Stimulated activated CD4-positive, alpha-beta T cell treated with anti-CD3 and anti-CD28 coated beads, Interleukin-1b, Interleukin-23, amount 100 ng/mL, for 4 hours (primary cell): Measurements from ENCODE around the gene ADARB2.

Source experiments
- DNase-seq, 2 donors: peaks; one replicate each; pipeline ENCODE4 v3.0.0-alpha.2; 2020; ENCODE audit warnings: low read depth in 2 of 2

The ADARB2 gene

DNA sequence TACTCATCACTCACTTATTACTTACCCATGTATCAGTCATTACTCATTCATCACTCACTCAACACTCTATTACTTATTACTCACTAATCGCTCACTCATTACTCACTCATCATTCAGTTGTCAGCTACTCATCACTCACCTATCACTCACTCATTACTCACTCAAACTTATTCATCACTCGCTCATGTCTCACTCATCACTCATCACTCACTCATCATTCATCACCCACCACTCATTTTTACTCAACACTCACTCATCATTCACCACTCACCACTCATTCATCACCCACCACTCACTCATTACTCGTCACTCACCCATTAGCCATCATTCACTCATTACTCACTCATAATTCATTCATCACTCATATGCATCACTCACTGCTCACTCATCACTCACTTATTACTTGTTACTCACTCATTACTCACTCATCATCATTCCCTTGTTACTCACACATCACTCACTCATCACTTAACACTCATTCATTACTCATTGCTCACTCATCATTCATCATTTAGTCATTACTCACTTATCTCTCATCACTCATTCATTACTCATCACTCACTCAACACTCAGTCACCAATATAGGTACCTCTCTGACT, 237.9 kb downstream of the ADARB2 start:
- DNase-seq = no peak

DNA sequence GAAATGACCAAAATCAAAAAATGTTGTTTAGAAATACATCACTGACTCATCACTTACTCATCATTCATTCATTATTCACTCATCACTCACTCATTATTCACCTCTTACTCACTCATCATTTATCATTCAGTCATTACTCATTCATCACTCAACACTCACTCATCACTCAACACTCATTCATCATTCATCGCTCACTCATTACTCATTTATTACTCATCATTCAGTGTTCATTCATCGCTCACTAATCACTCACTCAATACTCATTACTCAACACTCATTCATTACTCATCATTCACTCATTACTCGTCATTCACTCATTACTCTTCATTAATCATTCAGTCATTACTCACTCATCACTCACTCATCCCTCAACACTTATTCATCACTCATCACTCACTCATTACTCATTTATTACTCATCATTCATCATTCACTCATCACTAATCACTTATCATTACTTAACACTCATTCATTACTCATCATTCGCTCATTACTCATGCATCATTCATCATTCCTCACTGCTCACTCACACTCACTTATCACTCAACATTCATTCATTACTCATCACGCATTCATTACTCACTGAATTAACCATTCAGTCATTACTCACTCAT, 238.5 kb downstream of the ADARB2 start:
- DNase-seq = no peak

DNA sequence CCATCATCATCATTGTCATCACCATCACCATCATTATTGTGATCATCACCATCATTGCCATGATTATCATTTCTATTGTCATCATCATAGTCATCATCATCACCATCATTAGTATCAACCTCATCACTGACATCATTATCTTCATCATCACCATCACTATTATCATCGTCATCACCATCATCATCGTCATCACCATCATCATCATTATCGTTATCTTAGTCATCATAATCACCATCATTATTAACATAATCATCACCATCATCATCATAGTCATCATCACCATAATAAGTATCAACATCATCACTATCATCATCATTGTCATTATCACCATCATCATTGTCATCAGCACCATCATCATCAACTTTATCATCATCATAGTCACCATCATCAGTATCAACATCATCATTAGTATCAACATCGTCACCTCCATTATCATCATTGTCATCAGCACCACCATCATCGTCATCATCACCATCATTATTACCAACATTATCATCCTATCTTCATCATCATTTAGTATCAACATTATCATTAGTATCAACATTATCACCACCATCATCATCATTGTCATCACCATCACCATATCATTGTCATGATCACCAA, 241.3 kb downstream of the ADARB2 start:
- DNase-seq = no peak

DNA sequence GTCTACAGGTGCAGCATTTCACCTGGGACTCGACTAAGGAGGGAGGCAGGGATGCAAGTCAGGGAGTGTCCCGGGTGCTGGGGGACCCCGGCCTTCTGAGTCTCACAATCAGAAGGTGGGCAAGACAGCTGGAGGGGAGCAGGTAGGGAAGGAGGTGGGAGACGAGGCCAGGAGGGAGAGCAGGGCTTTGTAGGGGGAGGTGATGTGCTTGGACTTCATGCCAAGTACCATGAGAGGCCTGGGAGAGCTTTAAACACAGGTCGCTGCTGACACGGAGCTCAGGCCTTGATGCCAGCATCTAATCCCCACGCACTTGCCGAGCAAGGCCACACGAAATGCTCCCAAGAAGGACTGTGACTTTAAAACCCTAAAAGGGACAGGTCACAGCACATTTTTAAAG, 244.7 kb downstream of the ADARB2 start:
- DNase-seq = no peak

DNA sequence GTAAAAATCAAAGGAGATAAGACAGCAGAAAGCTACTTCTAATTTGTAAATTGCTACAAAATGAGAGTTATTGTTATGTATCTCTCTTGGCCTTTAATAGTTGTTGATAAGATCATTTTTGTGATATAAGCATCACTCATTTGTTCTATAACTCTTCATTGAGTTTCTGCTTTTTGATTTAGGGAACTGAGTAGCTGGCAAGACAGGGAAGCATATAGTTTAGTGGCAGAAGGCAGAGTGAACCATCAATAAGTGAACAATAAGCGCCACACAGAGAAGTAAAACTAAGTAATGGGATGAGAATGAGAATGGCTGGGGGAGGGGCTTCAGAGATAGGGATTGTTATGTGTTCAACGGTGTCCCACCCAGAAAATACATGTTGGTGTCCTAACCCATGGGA, 245.4 kb downstream of the ADARB2 start:
- DNase-seq = no peak

DNA sequence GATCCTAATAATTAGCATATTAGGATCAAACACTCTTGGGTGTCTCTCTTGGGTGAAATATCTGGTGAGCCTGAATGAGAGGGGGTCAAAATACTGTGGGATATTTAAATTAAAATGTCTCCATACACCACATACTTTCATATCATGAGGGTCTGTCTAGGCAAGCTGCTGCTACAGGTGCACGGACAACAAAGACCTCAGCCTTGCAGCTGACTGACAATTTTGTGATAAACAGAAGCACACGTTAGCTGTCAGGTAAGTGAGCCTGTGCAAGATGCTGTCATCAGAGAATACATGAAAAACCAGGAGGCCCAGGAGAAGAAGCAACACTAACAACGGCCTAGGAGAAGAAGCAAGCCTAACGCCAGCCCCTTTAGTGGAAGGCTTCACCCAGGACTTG, 247.5 kb downstream of the ADARB2 start:
- no peak for DNase-seq

DNA sequence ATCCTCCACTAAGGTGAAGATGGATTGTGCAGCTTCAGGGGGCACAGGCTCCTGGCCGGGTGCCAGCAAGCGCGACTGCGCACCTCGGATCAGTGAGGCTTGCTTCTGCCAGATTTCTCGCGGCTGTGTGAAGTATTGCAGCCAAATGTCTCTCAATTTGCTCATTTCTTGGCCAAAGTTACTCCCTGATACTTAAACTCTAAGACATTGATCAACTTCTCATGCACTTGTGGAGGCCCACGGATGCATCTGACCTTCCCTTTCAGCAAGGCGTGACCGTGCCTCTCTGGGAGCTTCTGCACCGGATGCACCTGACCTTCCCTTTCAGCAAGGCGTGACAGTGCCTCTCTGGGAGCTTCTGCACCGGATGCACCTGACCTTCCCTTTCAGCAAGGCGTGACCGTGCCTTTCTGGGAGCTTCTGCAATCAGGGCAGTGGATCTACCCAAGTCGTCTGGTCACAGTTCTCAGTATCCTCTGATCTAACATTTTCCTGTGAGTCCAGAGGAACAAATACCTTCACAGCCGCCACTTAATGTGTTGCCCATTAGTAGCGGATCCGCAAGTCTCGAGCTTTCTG, 248.3 kb downstream of the ADARB2 start:
- no peak for DNase-seq

DNA sequence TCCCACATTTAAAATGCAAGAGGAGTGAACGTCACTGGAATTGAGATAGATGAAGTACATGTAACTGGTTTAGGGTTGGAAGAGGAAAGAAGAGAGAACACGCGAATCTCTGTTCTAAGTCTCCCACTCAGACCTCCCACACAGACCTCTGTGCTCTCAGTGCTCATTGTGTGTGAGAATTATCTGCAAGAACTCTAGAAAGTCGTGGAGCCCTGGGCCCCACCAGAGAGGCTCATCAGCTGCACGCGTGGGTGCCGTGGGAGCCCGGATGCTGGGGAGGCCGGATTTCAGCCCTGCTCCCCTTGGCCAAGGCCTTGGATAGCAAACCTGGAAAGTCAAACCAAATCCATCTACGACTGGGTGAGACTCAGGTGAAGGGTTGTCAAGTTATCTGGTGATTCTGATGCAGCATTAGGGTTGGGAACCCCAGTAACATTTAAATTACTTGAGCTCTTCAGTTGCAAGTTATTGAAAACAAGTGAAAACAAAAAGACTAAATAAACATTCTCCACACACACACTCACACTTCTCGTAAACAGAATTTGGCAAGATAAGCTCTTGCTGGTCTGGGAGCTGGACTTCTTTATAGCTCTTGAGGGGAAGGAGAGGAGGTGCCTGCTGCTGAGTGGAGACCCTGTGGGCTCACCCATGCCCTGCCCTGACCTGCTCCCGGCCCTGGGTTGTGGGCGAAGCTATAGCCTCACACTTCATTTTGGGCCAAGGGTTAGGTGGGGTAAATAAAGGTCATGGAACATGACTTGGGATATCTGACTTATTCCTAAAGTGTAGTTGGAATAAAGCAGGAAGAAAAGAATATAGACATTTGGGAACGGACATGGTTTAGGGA, 250.3 kb downstream of the ADARB2 start:
- DNase-seq = no peak

DNA sequence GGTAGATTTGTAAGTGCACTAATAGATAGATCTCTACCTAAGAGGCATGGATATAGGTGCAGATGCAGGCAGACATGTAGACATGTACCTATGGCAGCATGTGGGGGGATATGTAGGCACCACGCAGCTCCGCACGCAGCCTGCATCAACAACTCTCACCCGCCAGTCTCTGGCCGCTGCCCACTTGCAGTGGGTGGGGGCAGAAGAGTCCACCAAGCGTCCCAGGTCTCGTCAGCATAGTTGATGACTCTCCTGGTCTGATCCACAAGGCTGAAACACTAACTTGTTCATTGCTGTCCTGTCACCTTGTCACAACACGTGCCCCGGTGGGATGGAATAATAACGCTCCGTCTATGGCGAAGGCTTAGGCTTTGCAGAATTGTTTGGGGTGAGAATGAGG, 252.0 kb downstream of the ADARB2 start:
- DNase-seq = no peak

DNA sequence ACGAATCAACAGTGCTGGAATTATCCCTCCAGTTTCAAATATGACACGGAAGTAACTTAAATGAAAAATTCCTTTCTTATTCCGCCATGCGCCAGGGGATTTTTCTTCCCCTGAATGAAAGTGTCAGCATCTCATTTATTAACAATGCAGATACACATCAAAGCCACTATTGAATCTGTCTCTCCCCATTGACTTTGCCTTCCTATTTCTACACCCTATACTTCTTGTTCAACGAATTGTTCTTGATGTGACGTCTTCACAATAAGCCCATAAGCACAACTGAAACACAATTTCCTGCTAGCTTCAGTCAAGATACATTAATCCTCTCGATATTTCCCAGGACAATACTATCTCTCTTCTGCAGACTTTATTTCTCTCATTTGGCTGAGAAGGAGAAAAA, 253.5 kb downstream of the ADARB2 start:
- DNase-seq = no peak

DNA sequence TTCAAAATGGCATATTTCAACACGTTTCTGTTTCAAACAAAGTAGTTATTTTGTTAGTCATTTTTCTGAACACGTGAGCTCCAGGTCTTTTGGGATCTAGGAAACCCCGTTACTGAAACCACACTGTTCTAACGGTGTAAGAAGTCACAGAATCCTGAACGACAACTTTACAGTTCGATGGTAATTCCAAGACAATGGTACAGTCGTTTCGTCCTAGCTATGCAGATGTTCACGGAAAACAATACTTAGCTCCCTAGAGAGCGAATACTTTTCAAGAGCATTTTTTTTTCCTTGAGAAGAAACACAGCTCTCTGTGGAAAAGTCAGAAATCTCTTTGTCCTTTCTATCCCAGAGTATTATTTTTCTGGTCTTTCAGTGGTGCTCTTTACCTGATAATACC, 254.1 kb downstream of the ADARB2 start:
- no peak for DNase-seq

DNA sequence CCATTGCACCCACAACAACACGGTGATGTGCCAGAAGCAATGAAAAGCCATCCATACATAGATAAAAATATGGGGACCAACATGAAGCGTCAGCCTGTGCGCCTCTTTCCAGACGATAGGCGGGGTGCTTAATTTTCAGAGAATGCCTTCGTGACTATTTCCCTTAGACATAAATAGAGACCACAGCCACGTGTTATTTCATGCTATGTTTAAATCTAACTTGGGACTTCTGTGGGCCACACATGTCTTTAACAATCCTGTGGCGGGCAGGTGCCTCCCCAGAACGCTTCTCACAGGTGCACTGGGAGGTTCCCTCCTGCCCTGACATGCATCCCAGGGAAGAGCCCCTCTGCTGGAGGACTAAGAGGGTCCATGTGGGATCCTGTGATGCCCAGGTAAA, 259.7 kb downstream of the ADARB2 start:
- DNase-seq = no peak

DNA sequence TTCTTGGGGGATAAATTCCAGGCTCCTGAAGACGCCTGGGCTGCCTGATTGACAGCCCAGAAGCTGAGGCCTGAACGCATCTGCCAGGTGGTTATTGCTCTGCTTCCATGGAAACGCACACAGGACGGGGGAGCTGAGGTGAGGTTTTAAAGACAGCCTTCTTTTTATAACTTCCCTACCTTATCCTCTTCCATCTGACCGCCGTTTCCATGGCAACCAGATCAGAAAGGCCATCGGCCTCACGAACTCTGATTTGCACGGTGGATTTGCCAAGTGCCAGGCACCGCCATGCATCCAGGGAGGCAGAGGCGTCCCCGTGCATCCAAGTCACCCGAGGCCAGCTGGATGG, 260.9 kb downstream of the ADARB2 start:
- no peak for DNase-seq

DNA sequence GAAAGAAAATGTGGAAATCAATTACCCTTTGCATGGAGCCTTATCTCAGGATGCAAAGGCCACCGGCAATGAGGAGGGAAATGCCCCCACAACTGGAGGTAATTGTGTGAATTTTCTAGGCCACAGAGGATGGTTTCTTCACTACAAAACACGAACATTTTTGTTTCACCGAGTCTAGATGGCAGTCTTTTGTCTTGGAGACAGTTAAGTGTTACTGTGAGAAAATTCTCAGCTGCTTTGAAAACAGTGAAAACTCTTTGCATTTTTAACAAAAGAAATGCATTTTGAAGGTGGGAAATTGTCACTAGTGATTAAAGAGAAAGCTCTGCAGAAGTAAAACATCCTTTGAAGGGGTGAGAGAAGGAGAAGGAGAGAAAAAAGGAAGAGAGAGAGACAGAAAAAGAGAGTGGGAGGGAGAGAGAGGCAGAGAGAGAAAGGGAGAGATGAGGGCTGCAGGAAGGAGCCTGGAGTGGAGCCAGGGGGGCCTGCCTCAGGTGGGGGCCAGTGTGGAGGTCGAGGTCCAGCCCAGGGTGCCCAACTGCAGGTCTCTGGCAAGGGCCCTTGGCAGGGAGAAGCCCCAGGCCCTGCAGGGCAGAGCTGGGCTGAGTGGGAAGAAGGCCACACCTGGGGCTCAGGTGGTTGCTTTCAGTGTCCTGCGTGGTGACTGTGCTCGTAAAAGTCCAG, 261.4 kb downstream of the ADARB2 start:
- no peak for DNase-seq

DNA sequence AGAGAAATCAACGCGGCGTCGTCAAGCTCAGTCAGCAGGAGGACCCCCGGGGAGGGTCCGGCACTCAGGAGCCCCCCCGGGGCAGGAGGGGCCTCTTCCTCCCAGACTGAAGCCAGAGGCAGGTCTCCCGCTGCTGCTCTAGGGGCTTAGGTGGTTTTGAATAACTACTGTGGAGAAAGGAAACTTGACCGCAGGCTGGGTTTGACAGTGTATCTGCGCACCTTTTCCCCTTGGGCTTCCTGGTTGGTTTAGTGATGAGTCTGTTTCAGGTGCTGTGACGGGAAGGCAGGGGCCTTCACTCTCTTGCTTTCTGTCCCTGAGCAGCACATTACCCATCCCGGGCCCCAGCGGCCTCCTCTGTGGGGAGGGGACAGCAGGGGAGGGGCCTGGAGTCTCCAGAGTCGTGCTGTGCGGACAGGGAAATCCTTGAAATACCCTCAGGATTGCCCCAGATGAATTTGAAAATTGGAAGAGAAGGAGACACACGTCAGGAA, 262.2 kb downstream of the ADARB2 start:
- no peak for DNase-seq

DNA sequence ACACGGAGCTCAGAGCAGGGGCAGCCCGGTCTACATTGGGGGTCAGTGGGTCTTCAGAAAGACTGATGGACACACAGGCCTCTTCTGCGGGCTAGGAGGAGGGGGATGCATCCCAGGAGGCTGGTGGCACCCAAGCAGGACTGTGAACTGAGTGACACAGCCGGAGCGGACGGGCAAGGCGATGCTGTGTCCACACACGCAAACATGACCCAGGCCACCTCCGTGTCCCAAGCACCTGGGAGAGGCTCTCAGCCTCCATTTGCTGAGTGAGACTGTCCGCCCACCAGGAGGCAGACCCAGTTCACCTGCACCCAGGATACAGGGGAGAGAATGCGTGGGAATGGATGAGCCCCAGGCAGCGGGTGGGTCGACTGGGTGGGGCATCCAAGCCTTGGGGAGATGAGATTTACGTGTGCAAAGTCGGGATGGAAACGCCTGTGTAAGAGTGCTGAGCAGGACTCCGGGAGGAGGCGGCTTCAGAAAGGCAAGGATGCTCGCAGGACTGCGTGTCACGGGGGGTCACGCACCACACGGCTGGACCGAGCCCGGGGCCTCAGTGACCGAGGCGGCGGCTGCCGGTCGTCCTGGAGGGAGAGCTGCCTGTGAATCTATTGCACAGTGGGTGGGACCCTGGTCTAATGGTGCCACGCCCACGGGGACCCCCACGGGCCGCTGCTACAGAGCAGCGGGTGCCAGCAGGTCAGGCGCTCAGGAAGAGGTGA, 262.8 kb downstream of the ADARB2 start:
- no peak for DNase-seq

DNA sequence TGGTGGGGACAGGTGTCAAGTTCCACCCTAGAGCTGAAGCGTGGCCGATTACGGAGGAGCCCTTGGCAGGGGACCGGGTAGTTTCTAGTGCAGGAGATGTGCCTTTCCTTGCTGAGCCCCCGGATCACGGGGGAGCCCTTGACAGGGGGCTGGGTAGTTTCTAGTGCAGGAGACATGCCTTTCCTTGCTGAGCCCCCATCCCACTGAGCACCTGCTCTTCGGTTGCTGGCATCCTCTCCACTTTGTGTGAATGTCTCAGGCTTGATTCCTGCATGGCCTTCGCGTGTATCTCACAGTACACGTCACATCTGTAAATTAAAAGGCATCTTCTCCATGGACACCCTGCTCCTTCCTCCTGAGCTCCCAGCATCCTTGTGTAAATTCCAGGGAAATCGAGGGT, 263.5 kb downstream of the ADARB2 start:
- no peak for DNase-seq

DNA sequence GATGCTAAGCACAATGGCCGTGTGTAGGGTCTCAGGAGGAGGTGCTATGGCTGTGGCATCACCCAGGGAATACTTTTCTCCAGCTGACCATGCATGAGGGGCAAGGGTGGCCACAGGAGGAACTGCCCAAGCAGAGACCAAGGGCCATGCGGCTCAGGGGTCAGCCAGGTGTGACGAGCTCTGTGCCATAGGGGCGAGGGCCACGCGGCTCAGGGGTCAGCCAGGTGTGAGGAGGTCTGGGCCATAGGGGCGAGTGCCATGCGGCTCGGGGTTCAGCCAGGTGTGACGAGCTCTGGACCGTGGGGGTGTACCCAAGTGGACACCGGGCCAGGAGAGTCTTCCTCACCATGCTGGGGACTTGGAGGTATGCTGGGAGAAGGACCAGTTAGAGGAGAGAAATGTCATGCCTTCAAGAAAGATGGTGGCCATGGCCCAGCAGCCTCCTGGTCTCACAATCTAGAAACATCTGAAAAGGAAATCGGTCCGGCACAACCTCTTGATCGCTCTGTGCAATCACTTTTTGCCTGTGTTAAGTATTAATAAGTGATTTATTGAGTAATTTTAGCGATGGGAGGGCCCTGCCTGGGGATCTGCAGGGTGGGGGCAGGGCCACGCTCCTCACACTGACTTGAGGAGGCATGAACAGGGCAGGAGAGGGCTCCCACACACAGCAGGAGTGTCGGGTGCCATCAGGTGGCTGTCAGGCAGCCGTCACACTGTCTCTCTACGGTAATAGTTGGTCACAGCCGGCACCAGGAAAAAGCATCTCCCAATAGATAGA, 265.0 kb downstream of the ADARB2 start:
- no peak for DNase-seq

DNA sequence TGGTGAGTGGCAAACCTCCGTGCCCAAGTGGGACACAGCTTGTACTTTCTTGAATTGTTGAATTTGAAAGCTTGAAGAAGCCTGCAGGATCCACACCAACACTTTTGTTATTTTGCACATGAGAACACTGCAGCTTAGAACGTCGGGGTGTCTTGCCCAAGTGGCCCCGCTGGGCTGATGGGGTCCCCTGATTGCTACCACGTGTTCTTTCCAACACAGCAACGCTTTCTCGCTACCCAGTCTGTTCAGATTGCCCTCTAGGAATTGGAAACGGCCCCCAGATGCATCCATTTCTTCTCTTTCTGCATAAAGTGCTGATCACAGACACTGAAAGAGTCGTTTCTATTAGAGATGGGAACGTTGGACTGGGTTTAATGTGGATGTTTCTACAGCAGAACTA, 268.5 kb downstream of the ADARB2 start:
- DNase-seq = no peak

DNA sequence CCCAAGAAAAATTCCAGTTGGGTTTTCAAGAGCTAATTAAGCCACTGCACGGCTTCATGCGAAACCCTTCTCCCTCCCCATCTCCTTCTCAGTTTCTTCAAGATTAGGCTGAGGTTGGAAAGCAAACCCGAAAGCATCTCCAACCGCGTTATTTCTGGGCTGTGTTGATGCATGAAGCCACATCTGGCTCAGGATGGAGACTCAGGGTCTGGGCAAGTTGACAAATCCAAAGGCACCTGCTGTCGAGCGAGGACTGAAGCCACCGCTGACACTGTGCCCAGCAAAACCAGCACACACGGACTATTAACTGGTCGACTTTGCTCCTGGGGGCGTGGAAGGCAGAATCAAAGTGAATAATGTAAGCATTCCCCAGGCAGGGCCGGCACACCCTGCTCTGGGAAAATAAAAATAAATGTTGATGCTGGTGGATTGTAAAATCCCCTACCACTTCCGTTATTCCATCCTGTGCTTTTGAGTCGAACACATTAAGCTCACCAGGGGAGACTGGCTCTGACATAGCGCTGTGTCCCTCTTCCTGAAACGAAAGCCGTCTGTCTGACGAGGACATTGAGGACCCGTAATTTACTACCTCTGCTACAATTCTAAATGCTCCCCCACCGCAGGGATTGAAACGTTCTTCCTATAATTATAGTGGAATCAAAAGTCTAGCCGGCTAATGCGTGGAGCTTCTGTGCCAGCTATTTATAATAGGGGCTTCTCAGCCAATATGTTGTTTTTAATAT, 269.8 kb downstream of the ADARB2 start:
- no peak for DNase-seq
